ENCODE data around the gene SLITRK3.
"Not testable (repeated sequence)": the region's sequence is repeated elsewhere in the genome, so short reads cannot be mapped to it uniquely, and the experiment has no call there.

SLITRK3 gene

DNA sequence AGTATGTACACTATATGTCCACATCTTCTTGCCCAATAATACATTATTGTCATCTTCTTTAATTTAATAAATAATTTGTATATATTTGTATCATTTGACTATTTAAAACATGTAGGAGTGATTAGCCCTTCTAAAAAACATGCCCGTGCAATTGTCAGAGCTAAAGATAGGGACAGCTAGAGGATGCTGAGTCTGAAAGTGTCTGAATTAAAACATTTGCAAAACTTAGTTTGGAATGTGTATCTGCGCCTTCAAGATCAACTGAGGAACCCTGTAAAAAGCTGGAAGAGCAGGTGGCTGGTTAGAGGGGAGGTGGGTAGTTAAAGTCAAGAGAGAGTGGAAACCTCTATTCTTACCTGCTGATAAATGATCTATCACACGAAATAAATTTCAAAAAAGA lies 4.7 kb downstream of the SLITRK3 start:
- no peak for DNase-seq (ENCODE audit: low read depth in 2 of 2, low spot score in 1 of 2)

DNA sequence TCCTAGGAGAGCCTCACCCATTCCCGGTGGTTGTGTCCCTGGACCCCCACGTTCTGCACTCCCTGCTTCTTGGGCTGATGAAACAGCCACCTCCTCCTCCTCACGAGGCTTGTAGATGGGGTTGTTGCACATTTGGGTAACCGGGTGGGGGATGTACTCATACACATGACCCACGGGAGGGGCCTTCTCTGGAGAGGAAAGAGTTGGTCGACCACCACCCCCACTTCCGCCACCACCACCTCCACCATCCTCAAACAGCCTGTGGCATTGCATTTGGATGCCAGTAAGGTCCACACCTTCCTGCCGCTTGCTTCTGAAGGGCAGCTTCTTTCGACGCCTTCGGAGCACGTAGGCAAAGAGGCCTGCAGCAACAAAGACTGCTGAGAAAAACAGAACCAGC lies 7.7 kb downstream of the SLITRK3 start:
- DNase-seq (ENCODE audit: low read depth in 2 of 2, low spot score in 1 of 2) = no peak

DNA sequence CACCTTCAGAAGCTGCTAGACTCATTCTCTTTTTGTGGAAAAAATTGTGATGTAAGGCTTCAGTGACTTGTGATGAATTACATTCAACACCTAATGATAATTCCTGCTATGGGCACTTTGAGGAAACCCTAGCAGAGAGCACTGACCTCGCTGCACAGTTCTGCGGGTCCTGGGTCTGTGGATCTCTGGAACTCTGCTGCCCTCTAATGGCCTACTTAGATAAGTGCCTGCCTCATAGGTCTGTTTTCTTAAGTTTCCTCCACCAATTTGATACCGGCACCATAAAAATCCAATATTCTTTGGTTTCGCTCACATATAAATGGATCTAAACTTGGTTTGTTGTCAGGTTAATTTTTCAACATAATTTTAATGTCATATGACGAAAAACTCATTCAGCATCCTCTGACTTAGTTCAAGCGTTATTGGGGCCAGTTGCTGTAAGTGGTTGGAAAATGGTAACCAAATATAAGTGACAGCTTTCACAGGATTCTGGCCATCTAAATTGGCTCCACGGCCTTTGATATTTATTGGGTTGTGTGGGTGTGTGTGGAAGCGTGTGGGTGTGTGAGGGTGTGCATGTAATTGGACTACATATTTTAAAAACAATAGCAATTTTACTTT lies 10.4 kb downstream of the SLITRK3 start:
- DNase-seq (ENCODE audit: low read depth in 2 of 2, low spot score in 1 of 2) = no peak

DNA sequence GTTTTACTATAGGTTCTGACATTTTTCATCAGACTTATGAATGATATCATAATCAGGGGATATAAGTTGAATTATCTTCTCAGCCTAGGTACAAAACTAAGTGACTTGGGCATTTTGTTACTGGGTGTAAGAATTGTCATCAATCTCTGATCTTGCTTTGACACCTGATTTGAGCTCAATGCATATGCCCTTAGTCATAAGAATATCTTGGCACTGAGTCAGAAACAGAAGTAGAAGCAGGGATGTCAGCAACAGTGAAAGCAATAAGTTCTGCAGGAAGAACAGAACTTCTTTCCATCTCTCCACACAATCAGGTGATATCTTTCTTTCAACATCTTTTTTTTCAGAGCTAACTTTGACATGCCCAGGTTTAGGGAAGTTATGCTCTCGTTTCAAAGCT lies 14.6 kb downstream of the SLITRK3 start:
- DNase-seq (ENCODE audit: low read depth in 2 of 2, low spot score in 1 of 2) = no peak

DNA sequence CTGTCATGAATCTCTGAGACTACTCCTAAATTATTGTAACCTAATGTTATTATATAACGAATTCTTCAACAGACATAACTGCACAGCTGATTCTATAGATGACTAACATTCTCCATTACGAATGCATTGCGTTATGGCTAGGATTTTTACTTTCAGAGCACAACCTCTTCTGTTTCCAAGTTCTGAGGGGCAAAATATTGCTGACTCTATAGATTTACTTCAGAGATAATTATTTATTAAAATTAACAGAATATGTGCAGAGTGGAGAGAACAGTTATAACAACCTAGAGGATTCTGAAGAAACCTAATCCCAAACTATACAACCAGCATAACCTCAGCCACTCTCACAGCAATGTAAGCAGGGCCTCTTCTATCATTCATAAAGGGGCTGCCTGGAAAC lies 25.9 kb downstream of the SLITRK3 start:
- no peak for DNase-seq (ENCODE audit: low read depth in 2 of 2, low spot score in 1 of 2)

DNA sequence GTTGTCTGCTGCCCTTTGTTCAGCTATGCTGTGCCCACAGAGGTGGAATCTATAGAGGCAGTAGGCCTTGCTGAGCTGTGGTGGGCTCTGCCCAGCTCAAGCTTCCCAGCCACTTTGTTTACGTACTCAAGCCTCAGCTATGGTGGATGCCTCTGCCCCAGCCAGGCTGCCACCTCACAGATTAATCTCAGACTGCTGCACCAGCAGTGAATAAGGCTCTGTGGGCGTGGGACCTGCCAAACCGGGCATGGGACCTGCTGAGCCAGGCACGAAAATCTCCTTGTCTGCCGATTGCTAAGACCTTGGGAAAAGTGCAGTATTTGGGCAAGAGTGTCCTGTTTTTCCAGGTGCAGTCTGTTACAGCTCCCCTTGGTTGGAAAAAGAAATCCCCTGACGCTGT lies 26.8 kb downstream of the SLITRK3 start:
- no peak for DNase-seq (ENCODE audit: low read depth in 2 of 2, low spot score in 1 of 2)

DNA sequence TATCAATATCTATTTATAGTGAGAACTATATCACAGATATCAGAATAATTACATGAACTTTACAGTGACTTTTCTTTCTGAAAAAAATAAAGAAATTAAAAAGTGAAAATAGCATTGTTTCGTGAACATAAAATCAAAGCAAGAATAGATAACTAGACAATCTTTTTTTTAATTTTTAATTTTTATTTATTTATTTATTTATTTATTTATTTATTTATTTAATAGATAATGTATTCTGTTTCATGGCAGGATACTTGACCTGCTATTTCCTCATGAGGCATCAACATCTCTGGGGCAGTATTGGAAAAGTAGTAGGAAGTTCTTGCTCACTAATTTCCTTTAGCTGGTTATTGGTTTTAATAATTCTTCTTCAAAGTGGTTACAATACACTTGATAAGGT lies 33.3 kb downstream of the SLITRK3 start:
- no peak for DNase-seq (ENCODE audit: low read depth in 2 of 2, low spot score in 1 of 2)

DNA sequence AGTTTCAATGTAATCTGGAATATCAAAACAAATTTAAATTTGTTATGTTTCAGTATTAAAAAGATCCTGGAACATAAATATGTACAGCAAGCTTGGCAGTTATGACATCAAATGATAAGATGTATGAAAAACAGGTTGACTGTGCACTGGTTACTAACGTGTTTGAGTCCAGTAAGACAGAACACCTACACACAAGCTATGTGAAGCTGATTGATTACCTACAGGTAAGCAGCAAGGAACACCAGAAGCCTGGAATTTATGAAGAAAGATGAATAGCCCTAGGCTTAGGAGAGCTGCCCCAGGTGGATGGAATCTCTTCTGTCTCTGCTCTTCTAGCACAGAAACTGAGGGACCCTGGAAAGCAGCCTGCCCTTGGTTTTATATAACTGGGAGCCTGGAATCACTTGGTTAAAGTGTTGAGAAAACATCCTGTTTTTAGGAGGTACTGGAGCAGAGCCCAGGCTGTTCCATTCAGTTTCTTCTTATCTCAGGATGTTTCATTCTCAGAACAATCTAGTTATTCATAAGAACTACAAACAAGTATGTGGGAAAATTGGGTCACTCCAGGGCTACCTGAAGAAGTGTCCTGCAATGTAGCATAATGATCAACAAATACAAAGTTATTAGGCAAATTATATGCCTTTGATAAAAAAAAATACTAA lies 36.3 kb downstream of the SLITRK3 start:
- no peak for DNase-seq (ENCODE audit: low read depth in 2 of 2, low spot score in 1 of 2)

DNA sequence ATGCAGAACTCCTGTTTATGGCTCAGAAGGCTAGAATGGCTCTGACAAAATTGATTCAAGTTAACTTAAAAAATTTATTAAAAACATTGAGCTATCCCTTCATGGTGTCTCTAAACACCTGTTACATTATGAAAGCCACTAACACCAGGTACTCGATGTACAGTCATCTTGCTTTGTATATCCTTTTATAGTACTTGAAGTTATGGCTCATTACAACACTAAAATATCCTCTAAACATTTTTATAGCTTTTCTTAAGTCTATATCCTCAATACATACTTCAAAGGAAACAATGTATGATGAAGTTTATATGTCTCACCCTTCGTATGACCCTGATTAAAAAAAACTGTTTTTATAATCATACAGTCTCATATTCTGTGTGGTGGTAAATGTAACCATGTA lies 38.2 kb downstream of the SLITRK3 start:
- DNase-seq (ENCODE audit: low read depth in 2 of 2, low spot score in 1 of 2) = no peak

DNA sequence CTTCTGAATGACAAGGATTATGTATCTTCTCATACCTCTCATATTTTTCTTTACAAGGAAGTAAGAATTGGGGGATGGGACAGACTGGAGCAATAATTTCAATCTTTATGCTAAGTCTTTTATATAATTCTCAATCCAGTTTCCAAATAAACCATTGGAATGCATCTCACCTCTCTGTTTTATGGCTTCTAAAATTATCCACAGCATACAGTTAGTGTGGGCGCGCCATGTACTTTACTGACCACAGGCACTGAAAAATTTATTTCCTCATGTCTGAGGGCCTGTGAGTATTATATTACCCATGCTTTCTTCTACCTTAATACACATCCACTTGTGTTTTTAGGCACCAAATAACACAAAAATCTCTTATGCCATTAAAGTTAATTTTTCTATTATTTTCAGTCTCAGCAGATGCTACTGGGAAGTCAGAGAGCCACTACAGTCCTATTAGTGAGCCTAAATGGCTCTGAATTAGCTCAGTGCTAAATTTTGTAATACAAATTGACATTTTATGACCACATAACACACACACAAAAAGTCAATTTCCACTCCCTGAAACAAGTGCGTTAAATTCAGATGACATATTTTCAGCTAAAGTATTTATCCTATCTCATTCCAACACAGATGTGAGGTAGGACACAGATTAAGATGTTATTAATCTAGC lies 39.3 kb downstream of the SLITRK3 start:
- no peak for DNase-seq (ENCODE audit: low read depth in 2 of 2, low spot score in 1 of 2)

DNA sequence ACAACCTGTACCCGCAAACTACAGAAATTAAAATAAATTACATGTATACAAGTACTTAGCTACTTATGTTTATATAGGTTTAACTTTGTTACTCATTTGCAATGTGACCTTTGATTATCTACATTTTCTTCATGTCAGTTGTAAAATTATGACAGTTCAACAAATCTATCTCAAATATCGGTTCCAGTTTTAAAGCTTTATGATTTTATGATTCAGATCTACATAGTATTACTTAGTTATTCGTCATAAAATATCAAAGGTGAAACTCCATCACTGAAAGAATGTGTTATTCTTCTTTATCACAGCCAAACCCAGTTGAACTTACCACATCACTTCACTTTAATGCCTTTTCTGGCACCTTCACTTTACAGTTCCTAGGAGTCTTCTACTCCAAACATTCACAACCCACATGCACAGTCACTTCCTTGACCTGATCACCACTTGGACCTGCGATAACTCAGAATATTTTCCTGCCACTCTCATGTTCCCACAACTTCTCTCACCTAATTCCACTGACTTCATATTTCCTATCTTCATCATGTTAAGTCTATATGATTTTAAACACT lies 47.2 kb downstream of the SLITRK3 start:
- no peak for DNase-seq (ENCODE audit: low read depth in 2 of 2, low spot score in 1 of 2)

DNA sequence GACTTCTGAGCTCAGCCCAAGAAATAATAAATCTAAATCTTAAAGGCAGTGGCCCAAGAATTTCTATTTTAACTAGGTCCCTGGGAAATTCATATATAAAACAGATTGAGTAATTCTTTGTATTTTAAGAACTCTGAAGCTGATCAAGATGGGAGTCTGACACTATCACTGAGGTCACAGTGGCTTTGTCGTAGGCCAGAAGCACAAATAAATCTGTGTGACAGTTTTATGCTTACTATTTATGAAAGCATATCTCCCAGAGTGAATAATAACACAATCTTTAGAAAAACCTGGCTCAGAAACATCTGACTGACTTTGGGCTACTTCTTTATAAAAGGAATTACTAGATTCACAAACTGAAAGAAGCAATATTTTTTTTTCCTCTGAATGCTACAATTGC lies 51.9 kb downstream of the SLITRK3 start:
- no peak for DNase-seq (ENCODE audit: low read depth in 2 of 2, low spot score in 1 of 2)

DNA sequence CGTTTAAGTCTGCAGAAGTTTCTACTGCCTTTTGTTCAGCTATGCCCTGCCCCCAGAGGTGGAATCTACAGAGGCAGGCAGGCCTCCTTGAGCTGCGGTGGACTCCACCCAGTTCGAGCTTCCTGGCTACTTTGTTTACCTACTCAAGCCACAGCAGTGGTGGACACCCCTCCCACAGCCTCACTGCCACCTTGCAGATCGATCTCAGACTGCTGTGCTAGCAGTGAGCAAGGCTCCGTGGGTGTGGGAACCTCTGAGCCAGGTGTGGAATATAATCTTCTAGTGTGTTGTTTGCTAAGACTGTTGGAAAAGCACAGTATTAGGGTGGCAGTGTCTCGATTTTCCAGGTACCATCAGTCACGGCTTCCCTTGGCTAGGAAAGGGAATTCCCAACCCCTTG lies 56.3 kb downstream of the SLITRK3 start:
- DNase-seq (ENCODE audit: low read depth in 2 of 2, low spot score in 1 of 2) = not testable (repeated sequence)

Measured in stimulated activated CD8-positive, alpha-beta memory T cell treated with anti-CD3 and anti-CD28 coated beads, Interleukin-4, amount 100 ng/mL, for 4 hours (primary cell).